Stimulated activated naive B cell treated with anti-CD40 and anti-IgM and Interleukin-4, amounts not matched to agents 10 μg/mL and 1 μg/mL and 100 μg/mL, for 72 hours (primary cell): ENCODE data around the gene C1QTNF5.

Source experiments
- ATAC-seq, 2 donors: fragments of 150-1000 bp; cut with Tn5 transposase; replicated peaks; 2 replicates each; pipeline ENCODE4 v1.10.0; 2021; ENCODE audit warnings: moderate library complexity in 1 of 2
- DNase-seq: peaks from one replicate; pipeline ENCODE4 v3.0.0; 2021
- H3K27ac Mint-ChIP-seq: one replicate; pipeline ENCODE4 v1.8.0; 2022; ENCODE audit warnings: mild to moderate bottlenecking, mixed read lengths
- H3K27me3 Mint-ChIP-seq, 2 donors: one replicate each; pipeline ENCODE4 v1.8.0; 2022; ENCODE audit warnings: mixed read lengths in 2 of 2
- H3K36me3 Mint-ChIP-seq, 2 donors: one replicate each; pipeline ENCODE4 v1.8.0; 2022; ENCODE audit warnings: mixed read lengths in 2 of 2, mild to moderate bottlenecking in 1 of 2
- H3K4me1 Mint-ChIP-seq, 2 donors: one replicate each; pipeline ENCODE4 v1.8.0; 2022; ENCODE audit warnings: mixed read lengths in 2 of 2, mild to moderate bottlenecking in 1 of 2
- H3K4me3 Mint-ChIP-seq, 2 donors: one replicate each; pipeline ENCODE4 v1.8.0; 2022; ENCODE audit warnings: mild to moderate bottlenecking in 2 of 2, mixed read lengths in 2 of 2, moderate library complexity in 1 of 2
- H3K9me3 Mint-ChIP-seq, 2 donors: one replicate each; pipeline ENCODE4 v1.8.0; 2022; ENCODE audit warnings: mixed read lengths in 2 of 2, mild to moderate bottlenecking in 1 of 2

Gene C1QTNF5

GRCh38 chr11:119339589-119340334 is 921 bp downstream of the C1QTNF5 start:
- peaks cover 50 to 56% of the 10 kb centered on the region in 2 donors for H3K27me3 Mint-ChIP-seq
- peaks cover 9 to 32% of the 10 kb centered on the region in 2 donors for H3K36me3 Mint-ChIP-seq
- no peaks in the 10 kb centered on the region for H3K9me3 Mint-ChIP-seq
- no peak overlapping the region for H3K27ac Mint-ChIP-seq
- peaks cover 36 to 61% of the 10 kb centered on the region in 2 donors for H3K4me1 Mint-ChIP-seq
- ATAC-seq (peak; percentile 26 to 40), DNase-seq (no peak)
- H3K4me3 Mint-ChIP-seq, result peak overlapping the region; percentile 54 to 68

- peaks cover 44 to 50% of the 10 kb centered on the region in 2 donors for H3K27me3 Mint-ChIP-seq
- peaks cover 9 to 32% of the 10 kb centered on the region in 2 donors for H3K36me3 Mint-ChIP-seq
- DNase-seq, result no peak
- H3K9me3 Mint-ChIP-seq, result no peaks in the 10 kb centered on the region
- H3K4me1 Mint-ChIP-seq, result peaks cover 36 to 62% of the 10 kb centered on the region in 2 donors
- H3K27ac Mint-ChIP-seq, result no peak overlapping the region
- no peak for ATAC-seq
- H3K4me3 Mint-ChIP-seq, result peak overlapping the region; percentile 54 to 68
These were observed 1.6 kb downstream of the C1QTNF5 start for GRCh38 chr11:119338965-119339588.

- H3K27ac Mint-ChIP-seq, result peak overlapping the region; percentile 9
- peaks cover 38 to 44% of the 10 kb centered on the region in 2 donors for H3K27me3 Mint-ChIP-seq
- DNase-seq (no peak), ATAC-seq (peak in 1 of 2 donors; percentile 31)
- H3K9me3 Mint-ChIP-seq, result no peaks in the 10 kb centered on the region
- peaks cover 36 to 62% of the 10 kb centered on the region in 2 donors for H3K4me1 Mint-ChIP-seq
- no peak overlapping the region for H3K4me3 Mint-ChIP-seq
- H3K36me3 Mint-ChIP-seq, result peaks cover 9 to 32% of the 10 kb centered on the region in 2 donors
These were observed 2.3 kb downstream of the C1QTNF5 start for GRCh38 chr11:119338318-119338890.

GRCh38 chr11:119337581-119338317 is 2.9 kb downstream of the C1QTNF5 start:
- peaks cover 38 to 62% of the 10 kb centered on the region in 2 donors for H3K4me1 Mint-ChIP-seq
- no peak overlapping the region for H3K4me3 Mint-ChIP-seq
- no peak for ATAC-seq
- H3K36me3 Mint-ChIP-seq, result peaks cover 9 to 32% of the 10 kb centered on the region in 2 donors
- no peak for DNase-seq
- H3K27me3 Mint-ChIP-seq, result peaks cover 32 to 37% of the 10 kb centered on the region in 2 donors
- no peak overlapping the region for H3K27ac Mint-ChIP-seq
- no peaks in the 10 kb centered on the region for H3K9me3 Mint-ChIP-seq

- peaks cover 40 to 62% of the 10 kb centered on the region in 2 donors for H3K4me1 Mint-ChIP-seq
- no peak overlapping the region for H3K27ac Mint-ChIP-seq
- peaks cover 25 to 31% of the 10 kb centered on the region in 2 donors for H3K27me3 Mint-ChIP-seq
- H3K4me3 Mint-ChIP-seq, result no peak overlapping the region
- no peak for ATAC-seq
- H3K9me3 Mint-ChIP-seq, result no peaks in the 10 kb centered on the region
- DNase-seq, result no peak
- H3K36me3 Mint-ChIP-seq, result peaks cover 9 to 32% of the 10 kb centered on the region in 2 donors
These were observed 3.8 kb downstream of the C1QTNF5 start for GRCh38 chr11:119336744-119337469.

GRCh38 chr11:119335655-119336543 is 4.8 kb downstream of the C1QTNF5 start:
- Mint-ChIP-seq H3K36me3 (peaks cover 9 to 32% of the 10 kb centered on the region in 2 donors), H3K9me3 (no peaks in the 10 kb centered on the region), H3K4me3 (peak overlapping the region; percentile 90 to 99), H3K27ac (peak overlapping the region; percentile 99), H3K4me1 (peaks cover 33 to 52% of the 10 kb centered on the region in 2 donors), H3K27me3 (peaks cover 16 to 21% of the 10 kb centered on the region in 2 donors)
- no peak for DNase-seq
- no peak for ATAC-seq

- Mint-ChIP-seq H3K27ac (peak overlapping the region; percentile 99), H3K36me3 (peaks cover 9 to 32% of the 10 kb centered on the region in 2 donors), H3K4me3 (peak overlapping the region; percentile 90 to 99), H3K27me3 (peaks cover 15 to 17% of the 10 kb centered on the region in 2 donors), H3K4me1 (peaks cover 31 to 48% of the 10 kb centered on the region in 2 donors), H3K9me3 (no peaks in the 10 kb centered on the region)
- DNase-seq (no peak), ATAC-seq (no peak)
These were observed 5.5 kb downstream of the C1QTNF5 start for GRCh38 chr11:119335091-119335654.

- DNase-seq (peak; percentile 90), ATAC-seq (peak; percentile 97 to 98)
- Mint-ChIP-seq H3K27me3 (peaks cover 13 to 16% of the 10 kb centered on the region in 2 donors), H3K4me1 (peaks cover 30 to 46% of the 10 kb centered on the region in 2 donors), H3K4me3 (peak within 1 kb of the TSS; percentile 90 to 99), H3K27ac (peak within 1 kb of the TSS; percentile 99), H3K36me3 (peaks cover 9 to 31% of the 10 kb centered on the region in 2 donors), H3K9me3 (no peaks in the 10 kb centered on the region)
These were observed 6.3 kb downstream of the C1QTNF5 start, which contains the start of gene RNF26 for GRCh38 chr11:119334174-119334930. Gene RNF26, plus strand, starts transcription at chr11:119334527. Its CDS starts 596 bp downstream, at chr11:119335123.

GRCh38 chr11:119332111-119332765 is 8.4 kb downstream of the C1QTNF5 start:
- ATAC-seq, result no peak
- Mint-ChIP-seq H3K9me3 (no peaks in the 10 kb centered on the region), H3K27ac (no peak overlapping the region), H3K36me3 (peaks cover 5 to 14% of the 10 kb centered on the region in 2 donors), H3K4me1 (peaks cover 23 to 26% of the 10 kb centered on the region in 2 donors), H3K27me3 (peaks cover 0 to 4% of the 10 kb centered on the region in 2 donors), H3K4me3 (no peak overlapping the region)
- no peak for DNase-seq

- no peak for ATAC-seq
- no peak overlapping the region for H3K4me3 Mint-ChIP-seq
- H3K36me3 Mint-ChIP-seq, result no peaks in the 10 kb centered on the region
- peaks cover 0 to 4% of the 10 kb centered on the region in 2 donors for H3K27me3 Mint-ChIP-seq
- H3K27ac Mint-ChIP-seq, result no peak overlapping the region
- peaks cover 6 to 8% of the 10 kb centered on the region in 2 donors for H3K4me1 Mint-ChIP-seq
- H3K9me3 Mint-ChIP-seq, result no peaks in the 10 kb centered on the region
- DNase-seq, result no peak
These were observed 10.4 kb downstream of the C1QTNF5 start for GRCh38 chr11:119330237-119330636.

GRCh38 chr11:119329320-119329719 is 11.4 kb downstream of the C1QTNF5 start:
- Mint-ChIP-seq H3K9me3 (no peaks in the 10 kb centered on the region), H3K36me3 (no peaks in the 10 kb centered on the region), H3K27ac (no peak overlapping the region), H3K27me3 (peaks cover 0 to 4% of the 10 kb centered on the region in 2 donors), H3K4me3 (no peak overlapping the region), H3K4me1 (peaks cover 6 to 7% of the 10 kb centered on the region in 2 donors)
- DNase-seq (no peak), ATAC-seq (no peak)
